Duodenal mucosa (tissue), 2 donors: ENCODE measurements around the gene P3H2.

Experiments used
- H3K27ac ChIP-seq: one replicate; pipeline ENCODE4 v1.7.0; 2013; ENCODE audit warnings: low read depth, low read length
- H3K27me3 ChIP-seq, 2 donors: one replicate each; pipeline ENCODE4 v1.7.0; 2013; ENCODE audit warnings: low read length in 2 of 2, control low read depth in 1 of 2; ENCODE audit not compliant: insufficient read depth in 2 of 2, control insufficient read depth in 1 of 2
- H3K36me3 ChIP-seq, 2 donors: one replicate each; pipeline ENCODE4 v1.7.0; 2013; ENCODE audit warnings: low read length in 2 of 2, control low read depth in 1 of 2; ENCODE audit not compliant: insufficient read depth in 2 of 2, control insufficient read depth in 1 of 2
- H3K4me1 ChIP-seq, 2 donors: one replicate each; pipeline ENCODE4 v1.7.0; 2013; ENCODE audit warnings: low read length in 2 of 2, control low read depth in 1 of 2; ENCODE audit not compliant: insufficient read depth in 2 of 2, control insufficient read depth in 1 of 2
- H3K4me3 ChIP-seq, 2 donors: one replicate each; pipeline ENCODE4 v1.7.0; 2013; ENCODE audit warnings: low read length in 2 of 2, low read depth in 1 of 2
- H3K9ac ChIP-seq, 2 donors: one replicate each; pipeline ENCODE4 v1.7.0; 2013; ENCODE audit warnings: low read length in 2 of 2, low read depth in 1 of 2
- H3K9me3 ChIP-seq, 2 donors: one replicate each; pipeline ENCODE4 v1.7.0; 2013; ENCODE audit warnings: low read length in 2 of 2, control low read depth in 1 of 2; ENCODE audit not compliant: control insufficient read depth in 1 of 2

P3H2 gene

DNA sequence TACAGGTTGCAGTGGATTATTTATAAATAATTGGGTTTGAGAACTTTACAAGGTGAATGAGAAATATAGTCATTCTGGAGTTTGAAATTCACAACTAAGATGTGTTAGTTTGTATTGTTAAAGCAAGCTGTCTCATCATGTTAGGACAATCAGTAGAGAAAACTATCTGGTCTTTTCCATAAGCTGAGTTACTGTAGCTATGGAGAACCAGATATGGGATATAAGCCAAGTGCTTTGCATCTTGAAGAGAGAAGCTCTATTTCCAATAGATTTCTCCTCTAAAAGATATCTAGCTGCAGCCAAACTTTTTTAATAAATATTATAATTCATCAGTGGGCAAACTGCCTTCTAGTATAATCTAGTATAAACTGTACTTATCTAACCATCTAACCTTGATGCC, 11.3 kb downstream of the P3H2 start:
- H3K36me3 ChIP-seq, result no peaks in the 10 kb centered on the region
- H3K27ac ChIP-seq, result no peak overlapping the region
- H3K4me1 ChIP-seq, result no peaks in the 10 kb centered on the region
- no peak overlapping the region for H3K4me3 ChIP-seq
- H3K9me3 ChIP-seq, result no peaks in the 10 kb centered on the region
- no peaks in the 10 kb centered on the region for H3K27me3 ChIP-seq
- no peak overlapping the region for H3K9ac ChIP-seq

DNA sequence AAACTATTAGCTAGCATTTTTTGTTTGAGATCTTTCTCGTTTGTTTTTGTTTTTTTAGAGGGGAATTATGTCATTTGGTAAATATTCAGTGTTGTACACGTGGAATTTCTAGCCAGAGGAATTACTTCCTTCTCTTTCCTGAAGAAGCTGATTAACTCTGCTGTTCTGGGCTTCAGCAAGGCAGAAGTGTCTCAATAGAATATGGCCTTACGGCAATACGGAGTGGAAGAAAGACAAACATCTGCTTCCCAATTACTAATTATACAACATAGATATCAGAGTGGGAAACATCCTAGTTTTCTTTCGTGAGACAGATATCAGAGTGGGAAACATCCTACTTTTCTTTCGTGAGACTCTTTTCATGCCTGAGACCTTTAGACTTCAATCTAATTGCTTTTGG, 11.9 kb downstream of the P3H2 start:
- no peaks in the 10 kb centered on the region for H3K4me1 ChIP-seq
- H3K9me3 ChIP-seq, result no peaks in the 10 kb centered on the region
- no peak overlapping the region for H3K9ac ChIP-seq
- H3K27me3 ChIP-seq, result no peaks in the 10 kb centered on the region
- H3K27ac ChIP-seq, result no peak overlapping the region
- H3K36me3 ChIP-seq, result no peaks in the 10 kb centered on the region
- no peak overlapping the region for H3K4me3 ChIP-seq

DNA sequence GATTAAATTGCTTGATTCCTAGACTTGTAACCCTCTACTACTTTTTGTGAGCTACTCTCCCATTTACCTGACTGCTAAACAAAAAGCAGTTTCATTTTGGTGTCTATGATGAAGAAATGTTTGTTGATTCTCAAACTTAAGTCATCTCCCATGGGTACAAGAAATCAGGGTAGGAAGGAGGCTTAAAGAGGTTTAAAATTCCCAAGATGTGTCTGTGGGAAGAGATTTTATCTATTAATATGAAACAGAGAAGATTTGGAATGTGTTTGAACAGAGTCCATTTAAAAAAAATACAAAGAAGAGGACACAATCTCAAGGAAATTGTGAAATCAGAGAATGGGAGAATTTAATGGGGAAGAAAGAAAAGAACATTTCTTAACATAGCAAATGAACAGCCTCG, 14.8 kb downstream of the P3H2 start:
- Histone ChIP-seq H3K4me1 (no peaks in the 10 kb centered on the region), H3K36me3 (no peaks in the 10 kb centered on the region), H3K27ac (no peak overlapping the region), H3K9me3 (no peaks in the 10 kb centered on the region), H3K9ac (no peak overlapping the region), H3K4me3 (no peak overlapping the region), H3K27me3 (no peaks in the 10 kb centered on the region)

DNA sequence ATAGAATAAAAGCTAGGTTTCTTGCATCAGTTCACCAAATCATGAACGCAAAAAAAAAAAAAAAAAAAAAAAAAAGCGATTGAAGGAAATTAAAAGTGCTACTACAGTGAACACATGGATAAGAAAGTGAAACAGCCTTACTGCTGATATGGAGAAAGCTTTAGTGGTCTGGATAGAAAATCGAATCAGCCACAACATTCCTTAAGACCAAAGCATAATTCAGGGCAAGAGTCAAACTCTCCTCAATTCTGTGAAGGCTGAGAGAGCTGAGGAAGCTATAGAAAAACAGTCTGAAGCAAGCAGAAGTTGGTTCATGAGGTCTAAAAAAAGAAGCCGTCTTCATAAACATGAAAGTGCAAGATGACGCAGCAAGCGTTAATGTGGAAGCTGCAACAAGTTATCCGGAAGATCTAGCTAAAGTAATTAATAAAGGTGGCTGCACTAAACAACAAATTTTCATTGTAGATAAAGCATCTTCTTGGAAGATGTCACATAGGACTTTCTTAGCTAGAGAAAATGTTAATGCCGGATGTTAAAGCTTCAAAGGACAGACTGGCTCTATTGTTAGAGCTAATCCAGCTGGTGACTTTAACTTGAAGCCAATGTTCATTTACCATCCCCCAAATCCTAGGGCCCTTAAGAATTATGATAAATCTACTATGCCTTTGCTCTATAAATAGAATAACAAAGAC, 19.2 kb downstream of the P3H2 start:
- H3K36me3 ChIP-seq, result no peaks in the 10 kb centered on the region
- H3K4me1 ChIP-seq, result no peaks in the 10 kb centered on the region
- H3K4me3 ChIP-seq, result no peak overlapping the region
- peak overlapping the region; percentile 36 for H3K27ac ChIP-seq
- H3K27me3 ChIP-seq, result no peaks in the 10 kb centered on the region
- H3K9ac ChIP-seq, result no peak overlapping the region
- H3K9me3 ChIP-seq, result no peaks in the 10 kb centered on the region

DNA sequence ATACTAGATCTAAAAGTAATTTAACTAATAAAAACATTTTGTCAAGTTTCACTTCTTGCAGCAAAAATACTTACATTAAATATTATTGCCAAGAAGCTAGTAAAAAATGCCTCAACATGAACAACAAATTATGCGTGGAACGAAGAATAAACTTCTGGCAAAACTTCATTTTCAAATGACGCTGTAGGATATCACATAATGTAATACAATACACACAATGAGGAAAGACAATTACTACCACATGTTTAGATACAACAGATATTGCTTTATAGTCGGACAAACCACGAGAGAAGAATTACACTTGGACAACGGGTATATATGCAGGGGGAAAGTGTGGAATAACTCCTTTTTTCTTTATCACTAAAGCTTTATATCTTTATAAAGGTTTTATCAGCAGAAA, 21.6 kb downstream of the P3H2 start:
- Histone ChIP-seq H3K4me1 (no peaks in the 10 kb centered on the region), H3K9me3 (no peaks in the 10 kb centered on the region), H3K27me3 (no peaks in the 10 kb centered on the region), H3K36me3 (no peaks in the 10 kb centered on the region), H3K27ac (no peak overlapping the region), H3K4me3 (no peak overlapping the region), H3K9ac (no peak overlapping the region)

DNA sequence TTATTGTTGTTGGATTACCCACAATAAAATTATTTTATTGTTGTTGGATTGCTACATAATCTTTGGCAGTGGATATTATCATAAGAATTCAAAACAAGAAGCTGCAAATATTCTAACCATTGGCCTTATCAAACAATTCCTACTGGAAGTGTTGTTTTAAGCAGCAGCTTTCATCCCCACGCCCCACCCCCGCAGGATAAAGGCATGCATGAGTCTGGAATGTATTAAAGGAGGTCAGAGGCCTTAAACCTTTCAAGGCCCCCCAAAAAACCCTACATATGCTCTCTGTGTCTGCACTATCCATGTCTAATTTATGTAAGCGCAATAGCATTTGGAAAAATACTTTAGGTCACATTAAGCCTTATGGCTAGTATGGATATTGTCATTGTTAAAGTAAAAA, 23.1 kb downstream of the P3H2 start:
- Histone ChIP-seq H3K4me3 (no peak overlapping the region), H3K9ac (no peak overlapping the region), H3K9me3 (no peaks in the 10 kb centered on the region), H3K4me1 (no peaks in the 10 kb centered on the region), H3K27ac (no peak overlapping the region), H3K36me3 (no peaks in the 10 kb centered on the region), H3K27me3 (no peaks in the 10 kb centered on the region)

DNA sequence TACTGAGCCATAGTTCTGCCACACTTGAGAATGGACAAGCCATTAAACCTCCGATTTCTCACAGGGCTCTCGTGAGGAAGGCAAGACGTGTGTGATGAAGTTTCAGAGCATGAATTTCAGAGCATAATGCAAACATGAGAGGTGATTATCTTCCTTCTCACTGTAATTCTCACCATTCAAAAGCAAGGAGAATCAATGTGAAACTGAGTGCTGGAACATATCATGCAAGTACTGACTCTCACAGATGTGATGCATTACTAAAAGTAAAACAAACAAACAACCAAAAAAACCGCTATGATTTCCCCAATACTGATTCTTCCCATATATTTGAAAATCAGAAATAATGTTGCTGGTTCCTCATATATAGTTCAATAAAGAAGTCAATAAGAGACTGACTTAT, 23.7 kb downstream of the P3H2 start:
- no peaks in the 10 kb centered on the region for H3K4me1 ChIP-seq
- no peaks in the 10 kb centered on the region for H3K9me3 ChIP-seq
- no peak overlapping the region for H3K27ac ChIP-seq
- H3K36me3 ChIP-seq, result no peaks in the 10 kb centered on the region
- H3K27me3 ChIP-seq, result no peaks in the 10 kb centered on the region
- H3K9ac ChIP-seq, result no peak overlapping the region
- no peak overlapping the region for H3K4me3 ChIP-seq

DNA sequence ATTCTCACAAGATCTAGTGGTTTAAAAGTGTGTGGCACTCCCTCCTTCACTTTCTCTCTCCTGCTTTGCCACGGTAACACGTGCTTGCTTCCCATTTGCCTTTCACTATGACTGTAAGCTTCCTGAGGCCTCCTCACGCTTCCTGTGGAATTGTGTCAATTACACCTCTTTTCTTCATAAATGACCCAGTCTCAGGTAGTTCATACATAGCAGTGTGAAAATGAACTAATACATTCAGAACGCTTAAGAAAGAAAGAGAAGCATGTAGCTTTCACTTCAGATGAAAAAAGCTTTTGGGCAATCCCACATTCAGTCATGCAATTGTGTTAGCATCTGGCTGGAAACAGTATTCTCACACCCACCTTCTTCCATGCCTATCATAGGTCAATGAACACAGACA, 24.4 kb downstream of the P3H2 start:
- no peaks in the 10 kb centered on the region for H3K9me3 ChIP-seq
- H3K4me1 ChIP-seq, result no peaks in the 10 kb centered on the region
- H3K27me3 ChIP-seq, result no peaks in the 10 kb centered on the region
- H3K27ac ChIP-seq, result no peak overlapping the region
- no peak overlapping the region for H3K9ac ChIP-seq
- H3K36me3 ChIP-seq, result no peaks in the 10 kb centered on the region
- no peak overlapping the region for H3K4me3 ChIP-seq

DNA sequence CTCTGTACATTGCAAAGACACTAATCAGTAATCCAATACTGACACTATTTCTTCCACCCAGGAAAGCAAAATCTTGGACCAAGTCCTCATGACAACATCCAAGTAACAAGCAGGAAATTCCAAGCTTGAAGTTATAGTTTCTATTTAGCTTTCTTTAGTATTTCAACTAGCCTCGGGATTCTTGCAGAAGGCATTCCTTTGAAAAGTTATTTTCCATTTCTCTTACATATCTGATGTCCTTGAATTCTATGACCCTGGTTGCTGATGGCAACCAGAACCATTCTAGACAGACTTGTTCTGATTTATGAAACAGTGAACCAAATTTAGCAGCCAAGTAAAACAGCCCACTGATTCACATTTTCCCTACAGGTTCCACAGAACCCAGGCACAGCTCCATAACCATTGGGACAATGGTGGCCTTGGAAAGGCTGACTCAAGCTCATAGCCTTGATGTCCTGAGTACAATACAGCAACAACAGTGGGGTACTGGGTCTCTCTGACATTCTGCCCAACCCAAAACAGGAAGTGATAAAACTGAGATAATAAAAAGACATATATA, 26.5 kb downstream of the P3H2 start:
- H3K27ac ChIP-seq, result no peak overlapping the region
- no peaks in the 10 kb centered on the region for H3K27me3 ChIP-seq
- no peak overlapping the region for H3K4me3 ChIP-seq
- no peaks in the 10 kb centered on the region for H3K9me3 ChIP-seq
- no peak overlapping the region for H3K9ac ChIP-seq
- H3K36me3 ChIP-seq, result no peaks in the 10 kb centered on the region
- H3K4me1 ChIP-seq, result no peaks in the 10 kb centered on the region

DNA sequence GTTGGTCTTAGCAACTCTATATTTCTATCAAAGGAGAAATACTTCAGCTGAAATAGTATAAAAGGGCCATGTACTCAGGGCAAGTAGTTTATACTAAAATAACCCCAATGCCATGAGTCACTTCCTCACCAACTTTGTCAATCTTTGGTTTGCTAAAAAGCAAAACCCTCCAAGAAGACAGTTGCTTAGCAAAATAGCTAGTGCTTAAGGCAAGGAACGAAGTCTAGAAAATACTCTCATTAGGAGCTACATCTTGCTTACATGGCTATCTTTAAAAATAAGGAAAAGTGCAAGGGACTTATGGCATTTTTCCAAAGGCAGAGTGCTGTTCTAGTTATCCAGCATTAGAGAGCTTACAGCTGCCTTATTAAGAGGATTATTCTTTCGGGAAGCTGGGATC, 28.4 kb downstream of the P3H2 start:
- Histone ChIP-seq H3K4me1 (no peaks in the 10 kb centered on the region), H3K4me3 (no peak overlapping the region), H3K9ac (no peak overlapping the region), H3K27me3 (no peaks in the 10 kb centered on the region), H3K36me3 (no peaks in the 10 kb centered on the region), H3K9me3 (no peaks in the 10 kb centered on the region), H3K27ac (no peak overlapping the region)
